SK-N-SH (cell line): Measurements from ENCODE around the gene AFMID.

Experiments
- CTCF ChIP-seq: fragments of 200-600 bp; sonication (generic); IDR thresholded peaks from 2 replicates; pipeline ENCODE4 v1.6.1; 2017; ENCODE audit warnings: antibody characterized with exemption, mild to moderate bottlenecking, moderate library complexity
- EP300 ChIP-seq, 2 experiments: IDR thresholded peaks; 2 replicates each; pipeline versions ENCODE4 v1.4.0 to v1.6.1; 2012; ENCODE audit warnings: borderline replicate concordance in 1 of 2, low read depth in 1 of 2, low read length in 1 of 2
- EZH2phosphoT487 ChIP-seq: fragments of 200-600 bp; sonication (generic); IDR thresholded peaks from 2 replicates; pipeline ENCODE4 v1.6.1; 2017; ENCODE audit warnings: low read depth, mixed run types, mild to moderate bottlenecking, antibody characterized with exemption, moderate library complexity, borderline replicate concordance
- FOSL2 ChIP-seq: IDR thresholded peaks from 2 replicates; pipeline ENCODE4 v1.4.0; 2012; ENCODE audit warnings: low read depth, mild to moderate bottlenecking, moderate library complexity, borderline replicate concordance
- GABPA ChIP-seq: IDR thresholded peaks from 2 replicates; pipeline ENCODE4 v1.4.0; 2012; ENCODE audit warnings: low read depth, mild to moderate bottlenecking
- MAX ChIP-seq: IDR thresholded peaks from 2 replicates; pipeline ENCODE4 v1.4.0; 2012; ENCODE audit warnings: low read depth
- MXI1 ChIP-seq: IDR thresholded peaks from 2 replicates; pipeline ENCODE4 v1.6.1; 2012; ENCODE audit warnings: mild to moderate bottlenecking, low read depth, low read length, improper control_type of control experiment
- PBX3 ChIP-seq: IDR thresholded peaks from 2 replicates; pipeline ENCODE4; 2012
- POLR2AphosphoS5 ChIP-seq: IDR thresholded peaks from 2 replicates; pipeline ENCODE4 v1.6.1; 2012; ENCODE audit warnings: low read depth, low read length
- RAD21 ChIP-seq: IDR thresholded peaks from 2 replicates; pipeline ENCODE4 v1.6.1; 2012; ENCODE audit warnings: mild to moderate bottlenecking, low read length
- REST ChIP-seq: IDR thresholded peaks from 2 replicates; pipeline ENCODE4 v1.6.1; 2012; ENCODE audit warnings: mild to moderate bottlenecking, low read depth, low read length, moderate library complexity
- RXRA ChIP-seq: IDR thresholded peaks from 2 replicates; pipeline ENCODE4 v1.4.0; 2012; ENCODE audit warnings: low read depth, mild to moderate bottlenecking, borderline replicate concordance
- SMC3 ChIP-seq: IDR thresholded peaks from 2 replicates; pipeline ENCODE4 v1.6.1; 2012; ENCODE audit warnings: low read depth, low read length, improper control_type of control experiment
- TAF1 ChIP-seq: IDR thresholded peaks from 2 replicates; pipeline ENCODE4 v1.6.1; 2012; ENCODE audit warnings: low read depth, mild to moderate bottlenecking, low read length, moderate library complexity, borderline replicate concordance

- no peak for TF ChIP-seq MXI1
- no peak for TF ChIP-seq MAX
- TF ChIP-seq SMC3, result no peak
- no peak for TF ChIP-seq CTCF
- TF ChIP-seq FOSL2, result no peak
- TF ChIP-seq POLR2AphosphoS5, result no peak
- TF ChIP-seq RXRA, result no peak
- no peak for TF ChIP-seq EZH2phosphoT487
- TF ChIP-seq RAD21, result no peak
- no peak for TF ChIP-seq EP300 (IDR thresholded peaks at IDR 0.05; ENCODE audit: borderline replicate concordance in 1 of 2, low read depth in 1 of 2, low read length in 1 of 2)
- no peak for TF ChIP-seq REST
- no peak for TF ChIP-seq TAF1
- peak; percentile 59 for TF ChIP-seq PBX3
- no peak for TF ChIP-seq GABPA
Measured at GRCh38 chr17:78241277-78242023, 54.3 kb downstream of the AFMID start.
